IPS-18c (cell line): ENCODE data around the gene ZMAT2.
"Not testable (repeated sequence)": the region's sequence is repeated elsewhere in the genome, so short reads cannot be mapped to it uniquely, and the experiment has no call there.

Source experiments
- H3K4me3 ChIP-seq: 2 replicates; pipeline ENCODE4 v1.7.0; 2013; ENCODE audit warnings: low read depth, mild to moderate bottlenecking, low read length, moderate library complexity; ENCODE audit not compliant: insufficient read depth
- H3K9me3 ChIP-seq: one replicate; pipeline ENCODE4 v1.6.1; 2013; ENCODE audit warnings: mild to moderate bottlenecking, low read length, moderate library complexity; ENCODE audit not compliant: control insufficient read depth, insufficient read depth

The ZMAT2 gene

GRCh38 chr5:140700177-140701144 is at the start of gene ZMAT2:
ZMAT2 (plus strand) TSS chr5:140700447; CDS start chr5:140700461, 14 bp downstream.
- Histone ChIP-seq H3K4me3 (peak within 1 kb of the TSS; percentile 79), H3K9me3 (no peaks in the 10 kb centered on the region)

GRCh38 chr5:140658870-140659269 is 41.4 kb upstream of the ZMAT2 start:
- Histone ChIP-seq H3K4me3 (no peak overlapping the region), H3K9me3 (no peaks in the 10 kb centered on the region)

- H3K4me3 ChIP-seq, H3K9me3 ChIP-seq: not testable (repeated sequence)
Observed at GRCh38 chr5:140660371-140660770, 39.9 kb upstream of the ZMAT2 start.

GRCh38 chr5:140664030-140664358 is 36.3 kb upstream of the ZMAT2 start:
- H3K9me3 ChIP-seq, result no peaks in the 10 kb centered on the region

GRCh38 chr5:140664359-140665119 is 35.7 kb upstream of the ZMAT2 start, which contains the start of gene WDR55:
WDR55 (plus strand) TSS chr5:140664904; CDS start chr5:140664913, 9 bp downstream.
- Histone ChIP-seq H3K4me3 (peak within 1 kb of the TSS; percentile 95), H3K9me3 (no peaks in the 10 kb centered on the region)

More at GRCh38 chr5:140664030-140664358, 36.3 kb upstream of the ZMAT2 start:
- H3K4me3 ChIP-seq, result peak overlapping the region; percentile 95

- H3K4me3 ChIP-seq, H3K9me3 ChIP-seq: not testable (repeated sequence)
Observed at GRCh38 chr5:140671035-140671434, 29.2 kb upstream of the ZMAT2 start.

- Histone ChIP-seq H3K4me3 (no peak overlapping the region), H3K9me3 (no peaks in the 10 kb centered on the region)
Observed at GRCh38 chr5:140671472-140672125, 28.6 kb upstream of the ZMAT2 start.

- Histone ChIP-seq H3K9me3 (no peaks in the 10 kb centered on the region), H3K4me3 (no peak overlapping the region)
Observed at GRCh38 chr5:140672455-140673186, 27.6 kb upstream of the ZMAT2 start.

GRCh38 chr5:140673187-140673976 is 26.9 kb upstream of the ZMAT2 start, which contains the start of gene DND1:
DND1 (minus strand) TSS chr5:140673576; CDS start chr5:140673542, 34 bp downstream.
- Histone ChIP-seq H3K9me3 (no peaks in the 10 kb centered on the region), H3K4me3 (no peak within 1 kb of the TSS)

GRCh38 chr5:140674211-140674610 is 26.0 kb upstream of the ZMAT2 start:
- no peak overlapping the region for H3K4me3 ChIP-seq
- no peaks in the 10 kb centered on the region for H3K9me3 ChIP-seq

- no peaks in the 10 kb centered on the region for H3K9me3 ChIP-seq
- no peak overlapping the region for H3K4me3 ChIP-seq
Observed at GRCh38 chr5:140674629-140675028, 25.6 kb upstream of the ZMAT2 start.

GRCh38 chr5:140677947-140678346 is 22.3 kb upstream of the ZMAT2 start:
- Histone ChIP-seq H3K4me3 (no peak overlapping the region), H3K9me3 (peaks cover 2% of the 10 kb centered on the region)

GRCh38 chr5:140678993-140679392 is 21.3 kb upstream of the ZMAT2 start:
- Histone ChIP-seq H3K9me3 (peaks cover 2% of the 10 kb centered on the region), H3K4me3 (no peak overlapping the region)

- H3K9me3 ChIP-seq, result no peaks in the 10 kb centered on the region
- peak overlapping the region; percentile 99 for H3K4me3 ChIP-seq
Observed at GRCh38 chr5:140690376-140690932, 9.8 kb upstream of the ZMAT2 start.

- Histone ChIP-seq H3K4me3 (peak within 1 kb of the TSS; percentile 99), H3K9me3 (no peaks in the 10 kb centered on the region)
Observed at GRCh38 chr5:140690941-140691924, 9.0 kb upstream of the ZMAT2 start, which contains the start of the genes HARS1 and HARS2. HARS1 (minus strand) TSS chr5:140691370; CDS start chr5:140691304, 66 bp downstream. HARS2 (plus strand) TSS chr5:140691455; CDS start chr5:140691649, 194 bp downstream.
